ENCODE measurements around the gene PRPF6. TPM values are rescaled to one million over a fixed set of nuclear protein-coding genes. Genes with fewer than 3 reads are reported as not detected.

PRPF6 gene
- total and polyA plus RNA-seq, 2 of the 13 experiments (the other 11 are each of a cell fraction or from before 2014, with no cell fraction given), result 63.7 to 101 TPM

GRCh38 chr20:64023361-64024140, 42.6 kb downstream of the PRPF6 start (continued):
- TF ChIP-seq NFAT5 (CRISPR knock-in tag; IDR thresholded peaks at IDR 0.05), result no peak
- no peak for TF ChIP-seq ARHGAP35 (CRISPR knock-in tag; IDR thresholded peaks at IDR 0.05; ENCODE audit: borderline replicate concordance)
- no peak; the same call in 1 of the 2 replicates for TF ChIP-seq NR2F2 (IDR thresholded peaks at IDR 0.05; ENCODE audit: borderline replicate concordance, low read depth)
- no peak for TF ChIP-seq ZNF33A (CRISPR knock-in tag; IDR thresholded peaks at IDR 0.05; ENCODE audit: borderline replicate concordance)
- no peak; the same call in 1 of the 2 replicates for TF ChIP-seq ETV5 (CRISPR knock-in tag; IDR thresholded peaks at IDR 0.05; ENCODE audit: borderline replicate concordance)
- no peak for TF ChIP-seq ZNF24 (IDR thresholded peaks at IDR 0.05)
- no peak for TF ChIP-seq TEF (CRISPR knock-in tag; IDR thresholded peaks at IDR 0.05)
- no peak for TF ChIP-seq EZH2 (conservative IDR thresholded peaks at IDR 0.05; ENCODE audit: low read depth, low read length)
- no peak for TF ChIP-seq BCL3 (CRISPR knock-in tag; IDR thresholded peaks at IDR 0.05)
- no peak for TF ChIP-seq CSRNP1 (CRISPR knock-in tag; IDR thresholded peaks at IDR 0.05)

Data from HepG2 (cell line).